IPS-15b (cell line): ENCODE data around the gene CEP95.

Experiments
- H3K27me3 ChIP-seq: one replicate; pipeline ENCODE4 v1.6.1; 2013; ENCODE audit warnings: low read length; ENCODE audit not compliant: control insufficient read depth, insufficient read depth
- H3K36me3 ChIP-seq: one replicate; pipeline ENCODE4 v1.6.1; 2013; ENCODE audit warnings: low read length; ENCODE audit not compliant: control insufficient read depth, insufficient read depth
- H3K4me1 ChIP-seq: one replicate; pipeline ENCODE4 v1.6.1; 2013; ENCODE audit warnings: mild to moderate bottlenecking, low read length; ENCODE audit not compliant: control insufficient read depth, insufficient read depth
- H3K4me3 ChIP-seq: one replicate; pipeline ENCODE4 v1.5.1; 2013; ENCODE audit warnings: low read depth, low read length
- H3K9ac ChIP-seq: one replicate; pipeline ENCODE4 v1.6.1; 2013; ENCODE audit warnings: low read depth, mild to moderate bottlenecking, low read length
- H3K9me3 ChIP-seq: one replicate; pipeline ENCODE4 v1.6.1; 2013; ENCODE audit warnings: mild to moderate bottlenecking, low read length; ENCODE audit not compliant: control insufficient read depth, insufficient read depth

CEP95 gene

GRCh38 chr17:64531955-64532371 is 25.2 kb downstream of the CEP95 start:
- Histone ChIP-seq H3K27me3 (no peaks in the 10 kb centered on the region), H3K4me3 (no peak overlapping the region), H3K4me1 (no peaks in the 10 kb centered on the region), H3K36me3 (peaks cover 43% of the 10 kb centered on the region), H3K9ac (no peak overlapping the region), H3K9me3 (no peaks in the 10 kb centered on the region)

DNA sequence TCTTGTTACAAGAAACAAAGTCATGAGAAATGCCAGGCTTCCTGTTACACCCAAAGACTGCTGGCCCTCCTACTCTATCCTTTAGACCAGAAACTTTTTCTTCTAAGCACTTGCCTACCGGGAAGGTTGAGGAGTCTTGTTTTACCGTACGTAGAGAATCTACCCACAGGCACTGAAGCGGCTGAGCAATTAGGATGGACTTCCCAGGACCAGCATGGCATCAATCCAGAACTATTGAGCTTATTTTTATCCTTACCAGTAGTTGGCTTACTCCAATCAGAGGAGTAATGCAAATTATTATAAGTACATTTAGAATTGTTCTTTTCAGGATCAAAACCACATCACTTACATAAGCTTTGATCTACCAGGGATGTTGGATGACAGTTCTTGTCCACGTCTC is 25.6 kb downstream of the CEP95 start:
- H3K9me3 ChIP-seq, result no peaks in the 10 kb centered on the region
- H3K27me3 ChIP-seq, result no peaks in the 10 kb centered on the region
- peaks cover 43% of the 10 kb centered on the region for H3K36me3 ChIP-seq

DNA sequence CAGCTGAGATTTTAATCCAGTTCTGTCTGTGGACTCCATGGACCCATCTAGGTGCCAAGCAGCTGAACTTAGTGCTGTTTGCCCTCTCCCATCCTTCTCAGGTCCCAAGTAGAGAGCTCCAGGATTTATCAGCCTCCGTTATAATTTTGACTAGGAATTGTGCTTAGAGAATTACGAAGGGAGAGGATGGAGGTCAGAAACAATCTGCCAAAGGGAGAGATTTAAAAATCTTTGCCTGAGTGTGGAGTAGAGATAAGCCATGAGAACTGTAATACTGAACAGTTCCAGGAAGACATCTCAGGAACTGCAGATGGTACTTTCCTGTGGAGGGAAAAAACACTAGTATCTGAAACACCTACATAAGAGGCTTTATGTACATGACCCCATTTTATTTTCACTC is 27.0 kb downstream of the CEP95 start:
- H3K36me3 ChIP-seq, result peaks cover 42% of the 10 kb centered on the region
- no peaks in the 10 kb centered on the region for H3K9me3 ChIP-seq
- no peak overlapping the region for H3K4me3 ChIP-seq
- no peaks in the 10 kb centered on the region for H3K4me1 ChIP-seq
- H3K9ac ChIP-seq, result no peak overlapping the region
- no peaks in the 10 kb centered on the region for H3K27me3 ChIP-seq

More for the DNA sequence above, 25.6 kb downstream of the CEP95 start:
- Histone ChIP-seq H3K4me3 (no peak overlapping the region), H3K9ac (no peak overlapping the region), H3K4me1 (no peaks in the 10 kb centered on the region)

GRCh38 chr17:64534187-64534586 is 27.4 kb downstream of the CEP95 start:
- no peaks in the 10 kb centered on the region for H3K9me3 ChIP-seq
- H3K4me3 ChIP-seq, result no peak overlapping the region
- H3K27me3 ChIP-seq, result no peaks in the 10 kb centered on the region
- H3K4me1 ChIP-seq, result no peaks in the 10 kb centered on the region
- peaks cover 38% of the 10 kb centered on the region for H3K36me3 ChIP-seq
- no peak overlapping the region for H3K9ac ChIP-seq

GRCh38 chr17:64535357-64535756 is 28.6 kb downstream of the CEP95 start:
- Histone ChIP-seq H3K9ac (no peak overlapping the region), H3K4me3 (no peak overlapping the region), H3K4me1 (no peaks in the 10 kb centered on the region), H3K27me3 (no peaks in the 10 kb centered on the region), H3K36me3 (peaks cover 30% of the 10 kb centered on the region), H3K9me3 (no peaks in the 10 kb centered on the region)

- no peak overlapping the region for H3K9ac ChIP-seq
- no peaks in the 10 kb centered on the region for H3K27me3 ChIP-seq
- H3K4me1 ChIP-seq, result no peaks in the 10 kb centered on the region
- peaks cover 18% of the 10 kb centered on the region for H3K36me3 ChIP-seq
- no peaks in the 10 kb centered on the region for H3K9me3 ChIP-seq
- H3K4me3 ChIP-seq, result no peak overlapping the region
These were observed 30.1 kb downstream of the CEP95 start for GRCh38 chr17:64536913-64537312.

DNA sequence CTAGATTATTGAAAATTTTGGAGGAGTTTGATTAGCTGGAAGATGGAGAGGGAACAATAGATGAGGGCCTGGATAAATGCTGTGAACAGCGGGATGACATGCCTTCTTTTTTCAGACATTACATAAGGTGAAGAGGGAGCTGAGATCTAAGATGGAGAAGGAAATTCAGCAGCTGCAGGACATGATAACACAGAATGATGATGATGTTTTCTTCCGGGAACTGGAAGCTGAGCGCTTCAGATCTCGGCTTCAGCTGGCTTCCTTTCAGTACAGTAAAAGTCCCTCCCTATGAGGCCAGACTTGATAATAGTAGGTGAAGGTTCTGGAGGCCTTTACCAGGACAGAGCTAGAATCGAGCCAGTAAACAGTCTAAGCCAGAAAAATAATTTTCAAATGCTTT is 30.7 kb downstream of the CEP95 start:
- H3K36me3 ChIP-seq, result peaks cover 12% of the 10 kb centered on the region
- H3K9ac ChIP-seq, result no peak overlapping the region
- H3K9me3 ChIP-seq, result no peaks in the 10 kb centered on the region
- no peaks in the 10 kb centered on the region for H3K27me3 ChIP-seq
- H3K4me1 ChIP-seq, result no peaks in the 10 kb centered on the region
- no peak overlapping the region for H3K4me3 ChIP-seq

DNA sequence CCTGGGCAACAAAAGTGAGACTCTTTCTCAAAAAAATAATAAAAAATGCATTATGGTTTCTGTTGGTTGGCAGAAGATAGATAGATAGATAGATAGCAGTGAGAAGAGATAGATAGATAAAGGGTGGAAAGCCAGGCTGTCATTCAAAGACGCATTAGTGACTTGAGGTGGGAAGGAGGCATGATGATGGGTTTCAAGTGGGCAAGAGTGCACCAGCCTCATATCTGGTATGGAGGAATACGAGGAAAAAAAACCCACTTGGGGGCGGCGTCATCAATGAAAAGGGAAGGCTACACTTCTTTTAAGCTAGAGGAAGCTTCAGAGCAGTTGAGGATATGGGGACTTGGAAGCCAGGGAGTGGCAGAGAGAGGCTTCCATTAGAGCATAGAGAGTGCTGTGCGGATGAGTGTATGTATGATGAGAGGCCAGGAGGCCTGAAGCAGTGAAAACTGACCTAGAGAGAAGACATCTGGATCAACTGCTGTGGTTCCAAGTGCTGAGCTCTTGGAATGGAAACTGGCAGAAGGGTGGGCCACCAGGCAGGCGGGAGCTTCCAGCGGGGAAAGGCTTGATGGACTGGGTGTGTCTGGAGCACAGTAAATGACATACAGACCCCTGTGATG is 31.8 kb downstream of the CEP95 start:
- H3K4me1 ChIP-seq, result no peaks in the 10 kb centered on the region
- peaks cover 8% of the 10 kb centered on the region for H3K36me3 ChIP-seq
- H3K27me3 ChIP-seq, result no peaks in the 10 kb centered on the region

DNA sequence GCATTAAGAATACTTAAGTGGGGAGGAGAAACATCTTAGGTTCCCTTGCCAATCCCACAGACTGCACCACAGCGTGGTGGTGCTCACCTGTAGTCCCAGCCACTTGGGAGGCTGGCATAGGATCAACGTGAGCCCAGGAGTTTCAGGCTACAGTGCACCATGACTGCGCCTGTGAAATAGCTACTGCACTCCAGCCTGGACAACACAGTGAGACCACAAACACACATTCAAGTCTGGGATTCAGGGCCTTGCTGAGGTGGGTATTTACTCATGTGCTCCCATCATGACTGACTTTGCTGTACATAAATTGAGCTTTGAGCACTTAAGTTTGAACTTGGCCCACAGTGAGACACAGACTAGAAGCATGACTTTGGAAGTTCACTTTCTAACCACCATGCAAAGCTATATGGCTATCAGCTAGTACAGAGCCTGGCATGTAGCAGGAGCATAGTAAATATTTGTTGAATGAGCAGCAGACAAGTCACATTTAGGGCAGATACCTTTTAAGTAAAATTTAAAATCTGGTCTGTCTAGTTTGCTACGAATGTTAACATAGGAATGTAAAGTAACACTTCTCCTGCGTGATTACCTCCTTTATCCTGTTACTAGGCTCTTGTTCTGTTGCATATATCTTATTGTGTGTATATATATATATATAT is 33.5 kb downstream of the CEP95 start:
- H3K9me3 ChIP-seq, result no peaks in the 10 kb centered on the region
- H3K27me3 ChIP-seq, result no peaks in the 10 kb centered on the region
- no peaks in the 10 kb centered on the region for H3K36me3 ChIP-seq
- H3K4me1 ChIP-seq, result no peaks in the 10 kb centered on the region
- H3K4me3 ChIP-seq, result no peak overlapping the region
- no peak overlapping the region for H3K9ac ChIP-seq

More for the DNA sequence above, 31.8 kb downstream of the CEP95 start:
- H3K4me3 ChIP-seq, result no peak overlapping the region
- no peaks in the 10 kb centered on the region for H3K9me3 ChIP-seq
- H3K9ac ChIP-seq, result no peak overlapping the region

GRCh38 chr17:64544742-64545141 is 38.0 kb downstream of the CEP95 start:
- Histone ChIP-seq H3K4me1 (peaks cover 4% of the 10 kb centered on the region), H3K27me3 (no peaks in the 10 kb centered on the region), H3K9ac (peak overlapping the region; percentile 8), H3K9me3 (no peaks in the 10 kb centered on the region), H3K4me3 (no peak overlapping the region), H3K36me3 (no peaks in the 10 kb centered on the region)

DNA sequence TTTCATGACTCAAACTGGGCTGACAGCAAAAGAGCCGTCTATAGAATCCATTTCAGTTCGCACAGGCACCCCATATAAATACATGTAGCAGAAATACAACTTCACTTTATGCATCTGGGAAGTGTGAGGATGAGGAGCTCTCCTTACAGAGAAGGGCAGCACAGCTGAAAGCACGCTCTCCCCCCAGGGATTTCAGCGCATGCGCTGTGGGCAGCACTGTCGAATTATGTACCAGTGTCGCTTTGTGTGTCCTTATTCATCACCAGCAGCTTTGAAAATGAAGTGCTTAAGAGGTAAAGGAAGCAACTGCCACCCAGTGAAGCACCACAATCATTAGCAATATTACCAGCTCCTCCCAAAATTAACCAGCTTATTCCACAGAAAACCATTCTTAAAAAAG is 39.9 kb downstream of the CEP95 start:
- Histone ChIP-seq H3K4me1 (peaks cover 4% of the 10 kb centered on the region), H3K9ac (no peak overlapping the region), H3K9me3 (no peaks in the 10 kb centered on the region), H3K4me3 (no peak overlapping the region), H3K36me3 (no peaks in the 10 kb centered on the region), H3K27me3 (no peaks in the 10 kb centered on the region)

- H3K27me3 ChIP-seq, result no peaks in the 10 kb centered on the region
- H3K9me3 ChIP-seq, result no peaks in the 10 kb centered on the region
- no peak overlapping the region for H3K4me3 ChIP-seq
- H3K9ac ChIP-seq, result no peak overlapping the region
- no peaks in the 10 kb centered on the region for H3K36me3 ChIP-seq
- H3K4me1 ChIP-seq, result peaks cover 4% of the 10 kb centered on the region
These were observed 40.5 kb downstream of the CEP95 start for GRCh38 chr17:64547319-64547718.
